Right atrium auricular region (tissue), 2 donors: Measurements from ENCODE around the gene DYNC1I1. TPM values are rescaled to one million over a fixed set of nuclear protein-coding genes. Genes with fewer than 3 reads are reported as not detected.

Experiments
- DNase-seq: peaks from one replicate; pipeline ENCODE4 v3.0.0-alpha.2; 2019; ENCODE audit warnings: low spot score
- H3K27ac ChIP-seq, 2 donors: fragments of 200-600 bp; sonication (generic); 1 replicate in 1 of 2; 2 replicates in 1 of 2; pipeline ENCODE4 v1.5.1; 2016 to 2019
- H3K27me3 ChIP-seq, 2 donors: fragments of 200-600 bp; sonication (generic); one replicate each; pipeline versions ENCODE4 v1.5.1 to v1.6.0; 2017 to 2019
- H3K36me3 ChIP-seq: fragments of 200-600 bp; sonication (generic); one replicate; pipeline ENCODE4 v1.5.1; 2016
- H3K4me1 ChIP-seq, 2 donors: fragments of 200-600 bp; sonication (generic); one replicate each; pipeline versions ENCODE4 v1.5.1 to v1.6.0; 2017 to 2019
- H3K4me3 ChIP-seq, 2 donors: fragments of 200-600 bp; sonication (generic); 1 replicate in 1 of 2; 2 replicates in 1 of 2; pipeline ENCODE4 v1.5.1; 2017 to 2019; ENCODE audit warnings: mild to moderate bottlenecking in 1 of 2, moderate library complexity in 1 of 2
- H3K9me3 ChIP-seq, 2 donors: fragments of 200-600 bp; sonication (generic); one replicate each; pipeline ENCODE4 v1.5.1; 2019
- total RNA-seq, 2 donors: library from RNA; depleted of rRNA; stranded (reverse); fragments of >200 nt; gene quantifications; one replicate each; pipeline ENCODE4 v1.1.0, GENCODE V29; 2016
- TF ChIP-seq, protein P1 (sequence below), 2 donors: fragments of 200-600 bp; sonication (generic); IDR thresholded peaks; one replicate each; pipeline ENCODE4 v1.5.1; 2019; ENCODE audit warnings: antibody characterized with exemption in 2 of 2

DYNC1I1 gene
- total RNA-seq, 2 donors from 2014 or later = 14.1 to 41.3 TPM

DNA sequence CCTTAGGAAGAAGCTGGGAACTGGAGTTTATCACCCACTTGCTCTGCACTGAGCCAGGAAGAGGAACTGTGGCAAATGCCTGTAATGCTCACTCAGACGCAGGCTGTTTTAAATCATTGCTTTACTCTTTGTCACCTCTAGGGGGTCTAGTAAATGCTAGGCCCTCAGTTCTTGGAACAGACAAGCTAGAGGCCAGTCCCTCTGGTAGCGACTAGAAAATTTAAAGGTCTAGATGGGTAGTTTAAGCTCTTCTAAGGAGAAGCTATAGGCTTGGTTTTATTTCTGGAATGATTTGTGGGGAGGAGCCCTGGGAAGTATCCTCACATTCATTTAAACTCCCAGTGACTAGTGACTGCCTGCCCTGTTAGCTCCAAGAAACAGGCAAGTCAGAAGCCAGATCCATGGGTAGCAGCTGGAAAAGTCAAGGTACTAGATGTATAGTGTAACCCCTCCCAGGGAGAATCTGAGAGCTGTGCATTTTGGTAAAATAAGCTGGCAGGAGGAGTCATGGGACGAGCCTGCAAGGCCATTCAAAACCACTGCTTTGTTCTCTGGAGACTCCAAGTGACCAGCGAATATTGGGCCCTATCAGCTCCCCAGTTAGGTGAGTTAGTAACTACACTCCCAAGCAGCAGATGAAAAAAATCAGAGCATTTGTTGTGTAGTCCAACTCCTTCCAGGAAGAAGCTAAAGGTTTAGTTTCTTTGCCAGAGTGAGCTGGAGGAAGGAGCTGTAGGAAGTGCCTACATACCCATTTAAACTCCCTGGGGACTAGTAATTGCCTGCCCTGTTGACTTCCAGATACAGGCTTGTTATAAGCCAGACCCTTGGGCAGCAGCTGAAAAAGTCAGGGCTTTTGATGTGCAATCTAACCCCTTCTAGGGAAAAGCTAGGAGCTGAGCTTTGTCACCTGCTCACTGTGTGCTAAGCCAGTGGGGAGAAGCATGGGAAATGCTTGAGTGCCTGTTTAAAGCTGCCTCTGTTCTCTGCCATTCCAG lies 68.9 kb downstream of the DYNC1I1 start:
- Histone ChIP-seq H3K4me1 (no peaks in the 10 kb centered on the region), H3K36me3 (no peaks in the 10 kb centered on the region), H3K27ac (no peak overlapping the region), H3K27me3 (no peaks in the 10 kb centered on the region), H3K9me3 (no peaks in the 10 kb centered on the region), H3K4me3 (no peak overlapping the region)
- TF ChIP-seq, protein P1, sequence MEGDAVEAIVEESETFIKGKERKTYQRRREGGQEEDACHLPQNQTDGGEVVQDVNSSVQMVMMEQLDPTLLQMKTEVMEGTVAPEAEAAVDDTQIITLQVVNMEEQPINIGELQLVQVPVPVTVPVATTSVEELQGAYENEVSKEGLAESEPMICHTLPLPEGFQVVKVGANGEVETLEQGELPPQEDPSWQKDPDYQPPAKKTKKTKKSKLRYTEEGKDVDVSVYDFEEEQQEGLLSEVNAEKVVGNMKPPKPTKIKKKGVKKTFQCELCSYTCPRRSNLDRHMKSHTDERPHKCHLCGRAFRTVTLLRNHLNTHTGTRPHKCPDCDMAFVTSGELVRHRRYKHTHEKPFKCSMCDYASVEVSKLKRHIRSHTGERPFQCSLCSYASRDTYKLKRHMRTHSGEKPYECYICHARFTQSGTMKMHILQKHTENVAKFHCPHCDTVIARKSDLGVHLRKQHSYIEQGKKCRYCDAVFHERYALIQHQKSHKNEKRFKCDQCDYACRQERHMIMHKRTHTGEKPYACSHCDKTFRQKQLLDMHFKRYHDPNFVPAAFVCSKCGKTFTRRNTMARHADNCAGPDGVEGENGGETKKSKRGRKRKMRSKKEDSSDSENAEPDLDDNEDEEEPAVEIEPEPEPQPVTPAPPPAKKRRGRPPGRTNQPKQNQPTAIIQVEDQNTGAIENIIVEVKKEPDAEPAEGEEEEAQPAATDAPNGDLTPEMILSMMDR (IDR thresholded peaks at IDR 0.05) = peak in 1 of 2 donors; percentile 18
- DNase-seq = no peak

DNA sequence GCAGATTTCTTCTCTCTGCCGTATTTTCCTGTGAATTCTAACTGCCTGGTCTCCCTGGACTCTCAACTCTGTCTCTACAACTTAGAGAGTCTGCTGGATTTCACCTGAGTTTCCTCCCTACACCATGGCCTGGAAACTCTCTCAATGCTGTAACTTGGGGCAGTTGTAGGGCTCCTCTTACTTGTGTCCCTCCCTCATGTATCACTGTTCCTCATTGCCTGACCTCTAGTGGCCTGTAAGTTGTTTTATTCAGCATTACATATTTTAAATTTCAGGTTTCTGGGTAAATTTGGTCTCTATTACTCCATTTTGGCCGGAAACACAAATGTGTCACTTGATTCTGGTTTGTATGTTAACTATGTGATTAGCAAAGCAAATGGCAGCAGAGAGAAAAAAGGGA lies 70.9 kb downstream of the DYNC1I1 start:
- Histone ChIP-seq H3K4me3 (no peak overlapping the region), H3K27me3 (no peaks in the 10 kb centered on the region), H3K36me3 (no peaks in the 10 kb centered on the region), H3K4me1 (no peaks in the 10 kb centered on the region), H3K9me3 (no peaks in the 10 kb centered on the region), H3K27ac (no peak overlapping the region)
- TF ChIP-seq, protein P1 (IDR thresholded peaks at IDR 0.05) = no peak
- DNase-seq = no peak

DNA sequence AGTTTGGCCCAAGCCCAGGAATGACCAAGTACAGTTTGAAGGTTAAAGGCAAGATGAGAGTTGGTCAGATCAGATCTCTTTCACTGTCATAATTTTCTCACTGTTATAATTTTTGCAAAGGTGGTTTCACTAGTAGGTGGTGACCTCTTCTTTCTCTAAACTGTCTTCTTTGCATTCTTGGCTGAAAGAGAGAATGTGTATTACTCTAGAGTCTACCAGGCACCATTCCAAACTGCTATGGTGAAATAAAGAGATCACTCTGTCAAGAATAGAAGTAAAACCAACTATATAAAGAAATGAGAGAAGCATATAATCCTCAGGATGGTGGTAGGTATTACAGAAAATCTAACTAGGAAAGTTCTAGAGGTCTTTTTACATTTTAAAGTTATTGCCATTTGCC lies 72.7 kb downstream of the DYNC1I1 start:
- Histone ChIP-seq H3K27ac (no peak overlapping the region), H3K9me3 (no peaks in the 10 kb centered on the region), H3K36me3 (no peaks in the 10 kb centered on the region), H3K4me3 (no peak overlapping the region), H3K4me1 (no peaks in the 10 kb centered on the region), H3K27me3 (no peaks in the 10 kb centered on the region)
- DNase-seq = no peak
- TF ChIP-seq, protein P1 (IDR thresholded peaks at IDR 0.05) = no peak

DNA sequence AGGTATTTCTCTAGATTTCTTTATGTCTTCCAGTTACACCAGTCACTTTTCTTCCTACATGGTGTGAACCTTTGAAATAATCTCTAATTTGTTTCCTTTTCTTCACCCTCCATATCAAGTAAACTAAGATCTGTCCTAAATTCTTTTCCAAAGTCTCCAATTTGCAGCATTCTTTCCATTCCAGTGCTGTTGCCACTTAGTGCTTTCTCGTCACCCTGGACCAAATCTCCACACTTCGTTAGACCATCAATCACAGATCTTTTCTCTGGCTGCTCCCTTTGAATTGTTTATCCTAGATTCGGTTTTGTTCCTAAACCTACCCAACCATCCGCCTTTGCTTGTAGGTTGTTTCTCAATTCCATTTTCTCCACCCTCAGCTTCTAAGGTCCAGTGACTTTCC lies 74.7 kb downstream of the DYNC1I1 start:
- Histone ChIP-seq H3K36me3 (no peaks in the 10 kb centered on the region), H3K27me3 (no peaks in the 10 kb centered on the region), H3K27ac (no peak overlapping the region), H3K4me3 (no peak overlapping the region), H3K9me3 (no peaks in the 10 kb centered on the region), H3K4me1 (no peaks in the 10 kb centered on the region)
- TF ChIP-seq, protein P1 (IDR thresholded peaks at IDR 0.05) = no peak
- DNase-seq = no peak

DNA sequence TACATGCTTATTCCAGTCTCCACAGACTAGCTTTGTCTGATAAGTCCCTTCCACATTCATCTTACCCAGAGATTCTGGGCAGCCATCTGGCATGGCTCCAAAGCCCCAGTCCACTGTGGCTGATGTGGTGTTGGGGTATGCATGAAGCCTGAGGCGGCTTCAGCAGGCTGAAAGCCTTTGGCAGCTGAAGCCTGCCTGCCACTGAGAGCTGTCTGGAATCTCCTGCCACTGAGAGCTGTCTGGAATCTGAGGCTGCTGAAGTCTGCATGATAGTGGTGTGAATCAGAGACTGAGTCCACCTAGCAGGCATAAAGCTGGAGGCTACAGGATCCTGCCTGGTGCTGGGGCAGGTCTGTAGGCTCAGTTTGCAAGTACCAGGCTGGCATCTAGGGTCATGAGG lies 87.1 kb downstream of the DYNC1I1 start:
- Histone ChIP-seq H3K4me1 (no peaks in the 10 kb centered on the region), H3K9me3 (no peaks in the 10 kb centered on the region), H3K4me3 (no peak overlapping the region), H3K36me3 (no peaks in the 10 kb centered on the region), H3K27ac (no peak overlapping the region), H3K27me3 (no peaks in the 10 kb centered on the region)
- no peak for DNase-seq
- TF ChIP-seq, protein P1 (IDR thresholded peaks at IDR 0.05) = no peak
